Measurements from ENCODE around the gene C8G.

Gene C8G

DNA sequence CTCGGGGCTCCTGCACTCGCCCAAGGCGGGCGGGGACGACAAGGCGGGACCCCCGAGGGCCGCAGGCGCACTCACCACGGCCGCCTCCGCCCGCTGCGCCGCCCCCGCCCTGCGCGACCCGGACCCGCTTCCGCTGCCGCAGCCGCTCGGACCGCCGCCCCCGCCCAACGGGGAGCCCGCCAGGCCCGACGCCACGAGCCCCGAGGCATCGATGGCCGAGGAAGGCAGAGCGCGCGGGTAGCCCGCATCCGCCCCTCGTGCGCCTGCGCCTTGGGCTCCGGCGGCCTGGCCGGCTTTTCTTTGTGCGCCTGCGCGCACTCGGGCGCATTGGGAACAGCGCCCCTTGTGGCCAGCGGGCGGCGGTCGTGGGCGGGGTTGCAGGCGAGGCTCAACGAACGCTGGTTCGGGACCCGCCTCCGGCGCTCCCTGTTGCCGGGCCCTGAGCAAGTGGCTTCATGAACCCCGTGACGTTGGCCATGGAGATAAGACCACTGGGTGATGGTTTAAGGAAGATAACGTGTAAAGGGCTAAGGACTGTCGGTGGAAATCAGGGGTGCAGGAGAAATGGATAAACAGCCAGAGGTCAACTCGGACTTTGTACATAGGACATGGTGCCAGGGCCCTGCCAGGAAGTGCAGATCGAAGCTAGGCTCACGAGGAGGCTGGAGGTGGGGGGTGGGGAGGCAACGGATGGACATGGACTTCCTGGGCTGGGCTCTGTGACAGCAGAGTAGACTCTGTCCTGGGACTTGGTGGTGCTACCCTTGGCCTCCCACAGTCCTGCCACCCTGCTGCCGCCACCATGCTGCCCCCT, at the start of gene C8G, which contains the start of gene FBXW5:
Gene C8G, plus strand, starts transcription at position 725 of the 814 bp plus-strand sequence. Its CDS starts 78 bp downstream, at position 803.
Gene FBXW5, minus strand, starts transcription at position 220 of the 814 bp plus-strand sequence. CDS start 655 bp downstream, outside the sequence.
- peak within 1 kb of the TSS; percentile 64; the same call in 1 of the 2 replicates for H3K9ac ChIP-seq
- peaks cover 3% of the 10 kb centered on the region; the same call in 1 of the 2 replicates for H3K36me3 ChIP-seq (ENCODE audit: insufficient read depth)
- peaks cover 17% of the 10 kb centered on the region for H3K4me1 ChIP-seq (ENCODE audit: low read depth, poor library complexity, severe bottlenecking)
- peak within 1 kb of the TSS; percentile 60 for H3K27ac ChIP-seq
- H3K79me2 ChIP-seq (ENCODE audit: insufficient read depth, low read depth), result peaks cover 18% of the 10 kb centered on the region; the same call in 1 of the 2 replicates
- no peak within 1 kb of the TSS; the same call in 1 of the 2 replicates for H2AFZ ChIP-seq (ENCODE audit: low read depth)
- no peaks in the 10 kb centered on the region for H4K20me1 ChIP-seq (ENCODE audit: insufficient read depth)
- H3K4me3 ChIP-seq (IDR thresholded peaks at IDR 0.05; ENCODE audit: insufficient read depth, low read depth, low read length), result peak within 1 kb of the TSS; percentile 22
- no peaks in the 10 kb centered on the region for H3K27me3 ChIP-seq (ENCODE audit: insufficient read depth, low read depth)
- TF ChIP-seq, protein P1, sequence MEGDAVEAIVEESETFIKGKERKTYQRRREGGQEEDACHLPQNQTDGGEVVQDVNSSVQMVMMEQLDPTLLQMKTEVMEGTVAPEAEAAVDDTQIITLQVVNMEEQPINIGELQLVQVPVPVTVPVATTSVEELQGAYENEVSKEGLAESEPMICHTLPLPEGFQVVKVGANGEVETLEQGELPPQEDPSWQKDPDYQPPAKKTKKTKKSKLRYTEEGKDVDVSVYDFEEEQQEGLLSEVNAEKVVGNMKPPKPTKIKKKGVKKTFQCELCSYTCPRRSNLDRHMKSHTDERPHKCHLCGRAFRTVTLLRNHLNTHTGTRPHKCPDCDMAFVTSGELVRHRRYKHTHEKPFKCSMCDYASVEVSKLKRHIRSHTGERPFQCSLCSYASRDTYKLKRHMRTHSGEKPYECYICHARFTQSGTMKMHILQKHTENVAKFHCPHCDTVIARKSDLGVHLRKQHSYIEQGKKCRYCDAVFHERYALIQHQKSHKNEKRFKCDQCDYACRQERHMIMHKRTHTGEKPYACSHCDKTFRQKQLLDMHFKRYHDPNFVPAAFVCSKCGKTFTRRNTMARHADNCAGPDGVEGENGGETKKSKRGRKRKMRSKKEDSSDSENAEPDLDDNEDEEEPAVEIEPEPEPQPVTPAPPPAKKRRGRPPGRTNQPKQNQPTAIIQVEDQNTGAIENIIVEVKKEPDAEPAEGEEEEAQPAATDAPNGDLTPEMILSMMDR (conservative IDR thresholded peaks at IDR 0.05; ENCODE audit: low read depth, low read length), result peak; percentile 81
- peak within 1 kb of the TSS; percentile 60 for H3K4me2 ChIP-seq

GRCh38 chr9:136896027-136896426, 49.0 kb upstream of the C8G start:
- H3K4me3 ChIP-seq (IDR thresholded peaks at IDR 0.05; ENCODE audit: insufficient read depth, low read depth, low read length), result no peak overlapping the region
- peaks cover 86% of the 10 kb centered on the region for H3K79me2 ChIP-seq (ENCODE audit: insufficient read depth, low read depth)
- TF ChIP-seq, protein P1 (conservative IDR thresholded peaks at IDR 0.05; ENCODE audit: low read depth, low read length), result no peak
- no peak overlapping the region for H2AFZ ChIP-seq (ENCODE audit: low read depth)
- peaks cover 74% of the 10 kb centered on the region for H3K4me1 ChIP-seq (ENCODE audit: low read depth, poor library complexity, severe bottlenecking)
- no peaks in the 10 kb centered on the region for H4K20me1 ChIP-seq (ENCODE audit: insufficient read depth)
- H3K36me3 ChIP-seq (ENCODE audit: insufficient read depth), result peaks cover 8% of the 10 kb centered on the region; the same call in 1 of the 2 replicates
- H3K27ac ChIP-seq, result peak overlapping the region; percentile 99; the same call in 1 of the 2 replicates
- H3K9ac ChIP-seq, result no peak overlapping the region
- peak overlapping the region; percentile 9; the same call in 1 of the 2 replicates for H3K4me2 ChIP-seq
- no peaks in the 10 kb centered on the region for H3K27me3 ChIP-seq (ENCODE audit: insufficient read depth, low read depth)

- Histone ChIP-seq H3K9ac (no peak overlapping the region), H2AFZ (ENCODE audit: low read depth) (no peak overlapping the region), H4K20me1 (ENCODE audit: insufficient read depth) (no peaks in the 10 kb centered on the region), H3K27me3 (ENCODE audit: insufficient read depth, low read depth) (no peaks in the 10 kb centered on the region), H3K4me1 (ENCODE audit: low read depth, poor library complexity, severe bottlenecking) (peaks cover 91% of the 10 kb centered on the region), H3K79me2 (ENCODE audit: insufficient read depth, low read depth) (peaks cover 63% of the 10 kb centered on the region), H3K27ac (peak overlapping the region; percentile 99), H3K4me2 (peak overlapping the region; percentile 83), H3K4me3 (IDR thresholded peaks at IDR 0.05; ENCODE audit: insufficient read depth, low read depth, low read length) (no peak overlapping the region), H3K36me3 (ENCODE audit: insufficient read depth) (peaks cover 8% of the 10 kb centered on the region; the same call in 1 of the 2 replicates)
- TF ChIP-seq, protein P1 (conservative IDR thresholded peaks at IDR 0.05; ENCODE audit: low read depth, low read length), result no peak; the same call in 1 of the 2 replicates
Observed at GRCh38 chr9:136898483-136899100, 46.5 kb upstream of the C8G start.

- Histone ChIP-seq H3K4me1 (ENCODE audit: low read depth, poor library complexity, severe bottlenecking) (peaks cover 96% of the 10 kb centered on the region), H2AFZ (ENCODE audit: low read depth) (no peak overlapping the region), H3K27ac (peak overlapping the region; percentile 99), H4K20me1 (ENCODE audit: insufficient read depth) (no peaks in the 10 kb centered on the region), H3K79me2 (ENCODE audit: insufficient read depth, low read depth) (peaks cover 63% of the 10 kb centered on the region), H3K4me3 (IDR thresholded peaks at IDR 0.05; ENCODE audit: insufficient read depth, low read depth, low read length) (no peak overlapping the region), H3K9ac (peak overlapping the region; percentile 8; the same call in 1 of the 2 replicates), H3K4me2 (peak overlapping the region; percentile 83), H3K27me3 (ENCODE audit: insufficient read depth, low read depth) (no peaks in the 10 kb centered on the region), H3K36me3 (ENCODE audit: insufficient read depth) (peaks cover 8% of the 10 kb centered on the region; the same call in 1 of the 2 replicates)
- TF ChIP-seq, protein P1 (conservative IDR thresholded peaks at IDR 0.05; ENCODE audit: low read depth, low read length), result no peak
Observed at GRCh38 chr9:136899196-136899595, 45.8 kb upstream of the C8G start.
